Erythroblast (primary cell): ENCODE measurements around the gene RPL15.

Experiments used
- GATA1 ChIP-seq: IDR thresholded peaks from 2 replicates; pipeline ENCODE4 v1.6.1; 2011; ENCODE audit warnings: low read depth, mild to moderate bottlenecking, control low read depth, low read length, moderate library complexity
- POLR2A ChIP-seq: IDR thresholded peaks from 2 replicates; pipeline ENCODE4 v1.6.1; 2011; ENCODE audit warnings: mild to moderate bottlenecking, low read length

- TF ChIP-seq POLR2A (peak; percentile 61), GATA1 (no peak)
Measured at GRCh38 chr3:23945913-23946687, 29.2 kb downstream of the RPL15 start.
